HL-60 (cell line): Measurements from ENCODE around the gene SP140.

ENCODE experiments used
- CTCF ChIP-seq: IDR thresholded peaks from one replicate; pipeline ENCODE4 v1.5.1; 2011; ENCODE audit warnings: low read length, control low read depth, inconsistent platforms; ENCODE audit not compliant: insufficient read depth
- POLR2AphosphoS5 ChIP-seq: IDR thresholded peaks from 2 replicates; pipeline ENCODE4 v1.6.1; 2012; ENCODE audit warnings: low read depth
- REST ChIP-seq: IDR thresholded peaks from 2 replicates; pipeline ENCODE4 v1.6.1; 2012; ENCODE audit warnings: low read depth; ENCODE audit not compliant: insufficient replicate concordance
- SPI1 ChIP-seq: IDR thresholded peaks from 2 replicates; pipeline ENCODE4 v1.6.1; 2012; ENCODE audit warnings: low read depth, mild to moderate bottlenecking, borderline replicate concordance

GRCh38 chr2:230250231-230250630 is 24.7 kb downstream of the SP140 start:
- TF ChIP-seq CTCF = no peak
- TF ChIP-seq POLR2AphosphoS5 = no peak
- TF ChIP-seq REST = no peak
- no peak for TF ChIP-seq SPI1
